ENCODE measurements around the gene F2RL1.
"Not testable (repeated sequence)": the region's sequence is repeated elsewhere in the genome, so short reads cannot be mapped to it uniquely, and the experiment has no call there.

- not testable (repeated sequence) for TF ChIP-seq EZH2phosphoT487 (IDR thresholded peaks at IDR 0.05; ENCODE audit: insufficient read depth, low read depth); EZH2 (IDR thresholded peaks at IDR 0.05; ENCODE audit: insufficient read depth, poor library complexity, severe bottlenecking)
These were observed 34.9 kb downstream of the F2RL1 start for GRCh38 chr5:76853741-76854140.
